T-cell (primary cell): Measurements from ENCODE around the gene CGB8. TPM values are rescaled to one million over a fixed set of nuclear protein-coding genes. Genes with fewer than 3 reads are reported as not detected.
"Not testable (repeated sequence)": the region's sequence is repeated elsewhere in the genome, so short reads cannot be mapped to it uniquely, and the experiment has no call there.

Experiments
- ATAC-seq, 4 experiments: fragments of 200-7000 bp in 3 of 4; fragments of 150-1000 bp in 1 of 4; cut with Tn5 transposase; replicated peaks in 1 of 4; 1 replicate in 3 of 4; 2 replicates in 1 of 4; pipeline ENCODE4 v1.10.0; 2021; ENCODE audit warnings: moderate library complexity in 3 of 4, mild to moderate bottlenecking in 2 of 4, moderate number of reproducible peaks in 1 of 4
- CTCF ChIA-PET, 2 donors: fragments of 300-600 bp; sonication (Branson Sonifier 250); formaldehyde crosslinking; loops; one replicate each; lab custom pipeline; 2022; ENCODE audit warnings: antibody characterized with exemption in 2 of 2; lab: Charles Lee
- POLR2A ChIA-PET, 2 donors: fragments of 300-600 bp; sonication (Branson Sonifier 250); formaldehyde crosslinking; loops; one replicate each; lab custom pipeline; 2022; ENCODE audit warnings: antibody characterized with exemption in 2 of 2; lab: Charles Lee
- DNase-seq, 35 experiments: peaks; one replicate each; pipeline versions ENCODE4 v3.0.0 to v3.0.0-alpha.2; 2013 to 2023
- H3K27ac ChIP-seq: one replicate; pipeline ENCODE4 v1.5.1; 2013; ENCODE audit warnings: low read length
- H3K27me3 ChIP-seq, 2 experiments: replicated peaks in 1 of 2; 1 replicate in 1 of 2; 2 replicates in 1 of 2; pipeline versions ENCODE4 v1.6.1 to v1.7.0; 2013; ENCODE audit warnings: low read length in 1 of 2, mixed read lengths in 1 of 2; ENCODE audit not compliant: control insufficient read depth in 2 of 2, insufficient read depth in 2 of 2; ENCODE audit errors: extremely low read depth in 1 of 2
- H3K36me3 ChIP-seq, 2 donors: 1 replicate in 1 of 2; 2 replicates in 1 of 2; pipeline versions ENCODE4 v1.6.1 to v1.7.0; 2013; ENCODE audit warnings: low read length in 1 of 2; ENCODE audit not compliant: control insufficient read depth in 2 of 2, insufficient read depth in 1 of 2; ENCODE audit errors: extremely low read depth in 1 of 2
- H3K4me1 ChIP-seq, 2 experiments: 1 replicate in 1 of 2; 2 replicates in 1 of 2; pipeline versions ENCODE4 v1.6.1 to v1.7.0; 2013; ENCODE audit warnings: low read length in 2 of 2, mixed read lengths in 1 of 2; ENCODE audit not compliant: insufficient read depth in 2 of 2, control insufficient read depth in 1 of 2; ENCODE audit errors: extremely low read depth in 1 of 2
- H3K4me3 ChIP-seq, 2 donors: 1 replicate in 1 of 2; 2 replicates in 1 of 2; pipeline versions ENCODE4 v1.5.1 to v1.7.0; 2013; ENCODE audit warnings: mild to moderate bottlenecking in 2 of 2, low read length in 1 of 2, moderate library complexity in 1 of 2; ENCODE audit not compliant: control insufficient read depth in 1 of 2; ENCODE audit errors: extremely low read depth in 1 of 2
- H3K9me3 ChIP-seq: 2 replicates; pipeline ENCODE4 v1.7.0; 2013
- H3K27ac Mint-ChIP-seq, 2 donors: one replicate each; pipeline ENCODE4 v1.8.0; 2020 to 2021; ENCODE audit warnings: mild to moderate bottlenecking in 2 of 2, mixed read lengths in 2 of 2
- H3K27me3 Mint-ChIP-seq, 2 donors: one replicate each; pipeline ENCODE4 v1.8.0; 2021 to 2022; ENCODE audit warnings: mixed read lengths in 2 of 2
- H3K36me3 Mint-ChIP-seq: one replicate; pipeline ENCODE4 v1.8.0; 2021; ENCODE audit warnings: mixed read lengths
- H3K4me1 Mint-ChIP-seq, 3 donors: one replicate each; pipeline ENCODE4 v1.8.0; 2020 to 2022; ENCODE audit warnings: mixed read lengths in 3 of 3, mild to moderate bottlenecking in 1 of 3
- H3K4me3 Mint-ChIP-seq, 3 donors: one replicate each; pipeline ENCODE4 v1.8.0; 2020 to 2022; ENCODE audit warnings: mild to moderate bottlenecking in 3 of 3, mixed read lengths in 3 of 3, moderate library complexity in 3 of 3
- H3K9me3 Mint-ChIP-seq, 3 donors: one replicate each; pipeline ENCODE4 v1.8.0; 2020 to 2022; ENCODE audit warnings: mixed read lengths in 3 of 3
- WGBS: methylation state at CpG from one replicate; pipeline ENCODE4 v1.1.5; 2013; ENCODE audit warnings: missing lambda C conversion rate; ENCODE audit not compliant: insufficient coverage; 5-methylcytosine and 5-hydroxymethylcytosine counted together
- total RNA-seq, 35 experiments: library from RNA in 6 of 35; stranded (reverse) in 6 of 35; fragments of 120-200 nt in 1 of 35; gene quantifications; one replicate each; pipeline versions ENCODE4 v1.2.1 to v1.2.4 and lab custom pipeline; 2013 to 2026

The CGB8 gene
- total RNA-seq, 5 donors from 2014 or later (not counting 1 experiment from before 2014, with no cell fraction given), result not detected

GRCh38 chr19:49025599-49025998, 23.3 kb downstream of the CGB8 start:
- H3K27ac ChIP-seq, H3K27me3 ChIP-seq, H3K4me3 ChIP-seq, H3K4me3 Mint-ChIP-seq, ATAC-seq, H3K9me3 ChIP-seq, H3K27me3 Mint-ChIP-seq, H3K4me1 ChIP-seq, H3K4me1 Mint-ChIP-seq, DNase-seq, H3K36me3 Mint-ChIP-seq, H3K27ac Mint-ChIP-seq, POLR2A ChIA-PET, H3K9me3 Mint-ChIP-seq, H3K36me3 ChIP-seq, CTCF ChIA-PET: not testable (repeated sequence)
- WGBS, result 88% methylated on average over 7 of the region's 23 CpGs

- H3K4me3 ChIP-seq, H3K27ac Mint-ChIP-seq, CTCF ChIA-PET, H3K27me3 Mint-ChIP-seq, H3K9me3 ChIP-seq, H3K9me3 Mint-ChIP-seq, H3K27ac ChIP-seq, H3K4me3 Mint-ChIP-seq, POLR2A ChIA-PET, H3K27me3 ChIP-seq, H3K36me3 Mint-ChIP-seq, H3K4me1 ChIP-seq, H3K36me3 ChIP-seq, DNase-seq, ATAC-seq: not testable (repeated sequence)
- H3K4me1 Mint-ChIP-seq, result peaks cover 8 to 13% (median 12%) of the 10 kb centered on the region in 3 donors
- no CpG with 5 or more reads among the region's 6 CpGs for WGBS
These were observed 23.8 kb downstream of the CGB8 start for GRCh38 chr19:49025088-49025487.

- H3K27me3 Mint-ChIP-seq, H3K27ac Mint-ChIP-seq, H3K4me3 ChIP-seq, H3K9me3 Mint-ChIP-seq, H3K4me3 Mint-ChIP-seq, H3K36me3 Mint-ChIP-seq, ATAC-seq, CTCF ChIA-PET, H3K36me3 ChIP-seq, H3K27ac ChIP-seq, DNase-seq, POLR2A ChIA-PET, H3K9me3 ChIP-seq: not testable (repeated sequence)
- peaks cover 12 to 19% (median 19%) of the 10 kb centered on the region in 3 donors for H3K4me1 Mint-ChIP-seq
- Histone ChIP-seq H3K27me3 (peaks cover 0 to 11% of the 10 kb centered on the region in 2 experiments), H3K4me1 (peaks cover under 1 to 12% of the 10 kb centered on the region in 2 experiments)
- no CpG with 5 or more reads among the region's 15 CpGs for WGBS
These were observed 24.7 kb downstream of the CGB8 start, which contains the start of gene CGB3 for GRCh38 chr19:49024233-49024632. Gene CGB3 (minus strand): TSS chr19:49024333. CDS start chr19:49023971, 362 bp downstream.

- Mint-ChIP-seq H3K4me3 (no peak overlapping the region), H3K27me3 (peaks cover 0 to 8% of the 10 kb centered on the region in 2 donors)
- POLR2A ChIA-PET, result interaction anchor here in 1 of 2 donors (0.6 kb wide), 1 partner anchor 467 kb away, joined by 3 read pairs; no protein-coding TSS in a partner anchor
These were observed 26.8 kb downstream of the CGB8 start for GRCh38 chr19:49022116-49022515.

GRCh38 chr19:49020931-49021895, 27.7 kb downstream of the CGB8 start:
- Histone ChIP-seq H3K9me3 (no peaks in the 10 kb centered on the region), H3K36me3 (no peaks in the 10 kb centered on the region), H3K4me1 (peaks cover 7 to 33% of the 10 kb centered on the region in 2 experiments), H3K27ac (no peak overlapping the region), H3K4me3 (no peak overlapping the region), H3K27me3 (peaks cover 0 to 15% of the 10 kb centered on the region in 2 experiments)
- no peak overlapping the region for H3K4me3 Mint-ChIP-seq
- WGBS, result 42% methylated on average over 9 of the region's 16 CpGs
- CTCF ChIA-PET, result no interaction called here
- peaks cover 0 to 8% of the 10 kb centered on the region in 2 donors for H3K27me3 Mint-ChIP-seq
- POLR2A ChIA-PET, result no interaction called here
- H3K9me3 Mint-ChIP-seq, result no peaks in the 10 kb centered on the region
- no peaks in the 10 kb centered on the region for H3K36me3 Mint-ChIP-seq
- H3K4me1 Mint-ChIP-seq, result peaks cover 19 to 32% (median 25%) of the 10 kb centered on the region in 3 donors
- H3K27ac Mint-ChIP-seq, result no peak overlapping the region
- DNase-seq (no peak), ATAC-seq (no peak)

More at GRCh38 chr19:49022116-49022515, 26.8 kb downstream of the CGB8 start:
- Histone ChIP-seq H3K4me1 (peaks cover 7 to 31% of the 10 kb centered on the region in 2 experiments), H3K4me3 (no peak overlapping the region), H3K27me3 (peaks cover 0 to 15% of the 10 kb centered on the region in 2 experiments), H3K9me3 (no peaks in the 10 kb centered on the region), H3K27ac (no peak overlapping the region), H3K36me3 (no peaks in the 10 kb centered on the region)
- Mint-ChIP-seq H3K9me3 (no peaks in the 10 kb centered on the region), H3K4me1 (peaks cover 19 to 32% (median 25%) of the 10 kb centered on the region in 3 donors), H3K36me3 (no peaks in the 10 kb centered on the region), H3K27ac (no peak overlapping the region)
- CTCF ChIA-PET, result no interaction called here
- WGBS, result 82% methylated on average over 5 of the region's 9 CpGs
- DNase-seq, result no peak
- ATAC-seq, result no peak

- H3K27me3 Mint-ChIP-seq, result peaks cover 0 to 8% of the 10 kb centered on the region in 2 donors
- peaks cover 19 to 32% (median 25%) of the 10 kb centered on the region in 3 donors for H3K4me1 Mint-ChIP-seq
- ChIA-PET POLR2A (no interaction called here), CTCF (interaction anchor here in 1 of 2 donors (1.4 kb wide), 1 partner anchor 22 kb away, joined by 3 read pairs; no protein-coding TSS in a partner anchor)
- H3K4me3 Mint-ChIP-seq, result peak overlapping the region; percentile 83 to 95 (median 86)
- peaks cover 7 to 33% of the 10 kb centered on the region in 2 experiments for H3K4me1 ChIP-seq
- peaks cover 0 to 15% of the 10 kb centered on the region in 2 experiments for H3K27me3 ChIP-seq
- no peaks in the 10 kb centered on the region for H3K9me3 Mint-ChIP-seq
- H3K36me3 Mint-ChIP-seq, result no peaks in the 10 kb centered on the region
- no peaks in the 10 kb centered on the region for H3K9me3 ChIP-seq
- H3K27ac Mint-ChIP-seq, result no peak overlapping the region
- WGBS, result 100% methylated on average over 6 of the region's 11 CpGs
- no peak overlapping the region for H3K27ac ChIP-seq
- H3K4me3 ChIP-seq, result no peak overlapping the region
- ATAC-seq (no peak), DNase-seq (no peak)
- H3K36me3 ChIP-seq, result peaks cover 0 to 3% of the 10 kb centered on the region in 2 donors
These were observed 28.6 kb downstream of the CGB8 start for GRCh38 chr19:49020342-49020741.
